Immature natural killer cell (primary cell): ENCODE results near the gene TTLL8. TPM values are rescaled to one million over a fixed set of nuclear protein-coding genes. Genes with fewer than 3 reads are reported as not detected.
A peak's percentile ranks its signal among the peaks of the same experiment; 100 is the strongest.
"Not testable (repeated sequence)": the region's sequence is repeated elsewhere in the genome, so short reads cannot be mapped to it uniquely, and the experiment has no call there.

ENCODE experiments used
- DNase-seq, 3 donors: peaks; one replicate each; pipeline ENCODE4 v3.0.0; 2022; ENCODE audit warnings: mixed read lengths in 1 of 3
- H3K27ac Mint-ChIP-seq, 6 donors: one replicate each; pipeline ENCODE4 v1.8.0; 2020; ENCODE audit warnings: mixed read lengths in 6 of 6, mild to moderate bottlenecking in 5 of 6, inconsistent platforms in 4 of 6, moderate library complexity in 3 of 6
- H3K27me3 Mint-ChIP-seq, 3 donors: one replicate each; pipeline ENCODE4 v1.8.0; 2020 to 2021; ENCODE audit warnings: low read depth in 3 of 3, mild to moderate bottlenecking in 3 of 3, mixed read lengths in 3 of 3, moderate library complexity in 3 of 3, inconsistent platforms in 1 of 3
- H3K36me3 Mint-ChIP-seq, 3 donors: one replicate each; pipeline ENCODE4 v1.8.0; 2020; ENCODE audit warnings: mixed read lengths in 3 of 3, inconsistent platforms in 2 of 3, mild to moderate bottlenecking in 2 of 3
- H3K4me1 Mint-ChIP-seq, 2 donors: one replicate each; pipeline ENCODE4 v1.8.0; 2020; ENCODE audit warnings: inconsistent platforms in 2 of 2, mild to moderate bottlenecking in 2 of 2, mixed read lengths in 2 of 2, moderate library complexity in 1 of 2
- H3K4me3 Mint-ChIP-seq, 5 donors: one replicate each; pipeline ENCODE4 v1.8.0; 2020; ENCODE audit warnings: mild to moderate bottlenecking in 5 of 5, mixed read lengths in 5 of 5, inconsistent platforms in 3 of 5, moderate library complexity in 3 of 5
- H3K9me3 Mint-ChIP-seq, 6 donors: one replicate each; pipeline ENCODE4 v1.8.0; 2020; ENCODE audit warnings: mild to moderate bottlenecking in 6 of 6, mixed read lengths in 6 of 6, inconsistent platforms in 4 of 6, moderate library complexity in 3 of 6
- polyA plus RNA-seq, 3 donors: library from polyadenylated mRNA; unstranded; fragments of 300-500 nt; fragmentation: Illumina TruSeq; gene quantifications; one replicate each; pipeline ENCODE4 v1.2.3, GENCODE V29; 2021

Gene TTLL8
- polyA plus RNA-seq, 3 donors from 2014 or later, result not detected

- H3K36me3 Mint-ChIP-seq, result peaks cover 0 to under 1% (median 0%) of the 10 kb centered on the region in 3 donors
- no peaks in the 10 kb centered on the region for H3K9me3 Mint-ChIP-seq
- no peak for DNase-seq
- no peak overlapping the region for H3K4me3 Mint-ChIP-seq
- H3K27ac Mint-ChIP-seq, result peak overlapping the region in 1 of 6 donors; percentile 61
- H3K4me1 Mint-ChIP-seq, result peaks cover 8 to 10% of the 10 kb centered on the region in 2 donors
- H3K27me3 Mint-ChIP-seq, result peaks cover 5 to 14% (median 6%) of the 10 kb centered on the region in 3 donors
Measured at GRCh38 chr22:50088096-50088495, 30.0 kb upstream of the TTLL8 start.

DNA sequence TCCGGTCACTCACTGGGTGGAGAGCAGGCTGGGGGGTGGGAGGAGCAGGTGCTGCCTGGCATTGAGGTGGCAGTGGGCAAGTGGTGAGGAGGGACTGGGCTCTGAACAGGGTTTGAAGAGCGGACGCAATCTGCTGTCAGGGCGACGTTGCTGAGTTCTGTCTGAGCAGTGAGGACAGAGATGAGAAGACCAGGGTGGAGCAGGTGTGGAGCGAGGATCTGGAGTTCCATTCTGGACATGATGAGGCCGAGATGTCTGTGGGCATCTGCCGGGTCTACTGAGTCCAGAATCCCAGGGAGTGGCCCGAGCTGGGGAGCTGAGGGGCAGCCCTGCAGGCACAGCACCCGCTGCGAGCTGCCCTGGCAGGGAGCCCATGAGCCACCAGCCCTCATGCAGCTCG, 29.5 kb upstream of the TTLL8 start:
- H3K36me3 Mint-ChIP-seq, result peaks cover 0 to 4% (median 0%) of the 10 kb centered on the region in 3 donors
- peak overlapping the region in 2 of 6 donors; percentile 61 to 80 for H3K27ac Mint-ChIP-seq
- H3K9me3 Mint-ChIP-seq, result no peaks in the 10 kb centered on the region
- peak overlapping the region in 2 of 5 donors; percentile 12 to 41 for H3K4me3 Mint-ChIP-seq
- no peak for DNase-seq
- peaks cover 8 to 14% (median 8%) of the 10 kb centered on the region in 3 donors for H3K27me3 Mint-ChIP-seq
- peaks cover 12 to 14% of the 10 kb centered on the region in 2 donors for H3K4me1 Mint-ChIP-seq

DNA sequence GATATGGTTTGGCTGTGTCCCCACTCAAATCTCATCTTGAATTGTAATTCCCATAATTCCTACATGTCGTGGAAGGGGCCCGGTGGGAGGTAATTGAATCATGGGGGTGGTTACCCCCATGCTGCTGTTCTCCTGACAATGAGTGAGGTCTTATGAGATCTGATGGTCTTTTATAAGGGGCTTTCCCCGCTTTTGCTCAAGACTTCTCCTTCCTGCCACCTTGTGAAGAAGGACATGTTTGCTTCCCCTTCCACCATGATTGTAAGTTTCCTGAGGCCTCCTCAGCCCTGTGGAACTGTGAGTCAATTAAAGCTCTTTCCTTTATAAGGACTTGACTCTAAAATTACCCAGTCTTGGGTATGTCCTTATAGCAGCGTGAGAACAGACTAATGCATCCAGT, 28.9 kb upstream of the TTLL8 start:
- not testable (repeated sequence) for H3K4me3 Mint-ChIP-seq, H3K36me3 Mint-ChIP-seq, DNase-seq, H3K27ac Mint-ChIP-seq, H3K9me3 Mint-ChIP-seq
- Mint-ChIP-seq H3K27me3 (peaks cover 8 to 14% (median 8%) of the 10 kb centered on the region in 3 donors), H3K4me1 (peaks cover 15 to 16% of the 10 kb centered on the region in 2 donors)

GRCh38 chr22:50086526-50086925, 28.4 kb upstream of the TTLL8 start:
- no peak overlapping the region for H3K4me3 Mint-ChIP-seq
- H3K4me1 Mint-ChIP-seq, result peaks cover 16 to 17% of the 10 kb centered on the region in 2 donors
- no peak overlapping the region for H3K27ac Mint-ChIP-seq
- no peak for DNase-seq
- no peaks in the 10 kb centered on the region for H3K9me3 Mint-ChIP-seq
- peaks cover 8 to 14% (median 10%) of the 10 kb centered on the region in 3 donors for H3K27me3 Mint-ChIP-seq
- peaks cover 0 to 4% (median 0%) of the 10 kb centered on the region in 3 donors for H3K36me3 Mint-ChIP-seq

DNA sequence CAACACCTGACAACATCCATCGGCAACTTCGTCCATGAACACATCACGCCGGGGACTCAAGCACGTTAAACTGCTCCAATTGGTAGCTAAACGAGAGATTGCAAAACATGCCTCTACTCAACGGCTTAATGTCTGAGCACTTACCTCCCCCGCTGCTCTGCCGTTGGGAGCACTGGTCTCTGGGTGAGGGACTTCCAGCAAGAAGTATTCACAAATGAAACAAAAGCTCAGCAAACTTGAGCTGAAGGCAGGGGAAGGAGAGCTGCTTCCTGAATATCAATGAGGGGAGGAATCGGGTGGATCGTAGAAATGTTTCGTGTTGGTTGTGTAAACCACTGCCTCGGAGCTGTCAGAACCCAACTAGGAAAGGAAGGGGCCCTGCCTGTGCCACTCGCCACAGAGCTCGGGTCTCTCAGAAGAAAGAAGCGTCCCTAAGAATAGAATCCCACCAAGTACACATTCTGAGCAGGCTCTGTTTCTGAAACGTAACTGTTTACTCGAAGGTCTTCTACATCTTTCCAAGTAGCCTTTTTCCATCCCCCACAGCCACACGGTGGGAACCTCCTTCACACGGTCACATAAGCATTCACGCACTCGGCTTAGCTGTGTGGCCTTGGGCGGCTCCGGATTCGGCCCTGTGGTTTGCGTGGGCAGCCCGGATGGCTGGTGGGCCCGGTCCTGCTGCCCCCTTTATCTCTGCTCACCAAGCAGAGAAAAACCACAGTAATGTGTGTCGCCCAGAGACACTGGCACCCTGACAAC, 27.3 kb upstream of the TTLL8 start, which contains the start of gene MLC1:
TSS of gene MLC1 (minus strand) at position 216 of the 762 bp plus-strand sequence. CDS start 524 bp downstream, outside the sequence.
- Mint-ChIP-seq H3K4me1 (peaks cover 16 to 17% of the 10 kb centered on the region in 2 donors), H3K27me3 (peaks cover 7 to 14% (median 10%) of the 10 kb centered on the region in 3 donors), H3K9me3 (no peaks in the 10 kb centered on the region), H3K27ac (no peak within 1 kb of the TSS), H3K4me3 (no peak within 1 kb of the TSS), H3K36me3 (peaks cover 0 to 4% (median 0%) of the 10 kb centered on the region in 3 donors)
- peak; percentile 79 to 84 (median 80) for DNase-seq

- Mint-ChIP-seq H3K27me3 (peaks cover 6 to 16% (median 10%) of the 10 kb centered on the region in 3 donors), H3K36me3 (peaks cover 0 to 7% (median 2%) of the 10 kb centered on the region in 3 donors), H3K4me3 (no peak overlapping the region), H3K4me1 (peaks cover 16 to 23% of the 10 kb centered on the region in 2 donors), H3K27ac (no peak overlapping the region), H3K9me3 (no peaks in the 10 kb centered on the region)
- DNase-seq, result peak; percentile 24 to 29 (median 28)
Measured at GRCh38 chr22:50084614-50085021, 26.5 kb upstream of the TTLL8 start.

DNA sequence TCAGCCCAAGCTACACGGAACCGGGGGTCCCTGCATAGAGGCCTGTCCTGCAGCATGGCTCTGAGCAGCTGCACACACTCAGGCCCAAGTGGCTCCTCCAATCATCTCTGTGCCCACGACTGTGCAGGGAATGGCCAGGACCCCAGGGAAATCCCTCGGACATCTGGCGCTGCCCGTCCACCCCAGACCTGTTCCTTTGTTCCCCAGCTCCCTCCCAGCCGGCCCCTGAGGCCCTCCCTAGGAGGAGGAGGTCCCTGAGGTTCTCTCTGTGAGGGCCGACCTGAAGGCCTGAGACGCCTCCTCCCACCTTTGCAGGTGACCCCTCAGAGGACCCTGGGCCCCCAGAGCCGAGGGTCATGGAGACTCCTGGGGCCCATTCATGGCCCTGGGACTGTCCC, 26.0 kb upstream of the TTLL8 start:
- no peaks in the 10 kb centered on the region for H3K9me3 Mint-ChIP-seq
- no peak for DNase-seq
- H3K4me3 Mint-ChIP-seq, result no peak overlapping the region
- peaks cover 0 to 10% (median 6%) of the 10 kb centered on the region in 3 donors for H3K36me3 Mint-ChIP-seq
- H3K4me1 Mint-ChIP-seq, result peaks cover 16 to 20% of the 10 kb centered on the region in 2 donors
- H3K27ac Mint-ChIP-seq, result no peak overlapping the region
- H3K27me3 Mint-ChIP-seq, result peaks cover 6 to 16% (median 7%) of the 10 kb centered on the region in 3 donors

- peak overlapping the region in 5 of 6 donors; percentile 75 to 91 (median 88) for H3K27ac Mint-ChIP-seq
- peak overlapping the region in 2 of 5 donors; percentile 71 to 79 for H3K4me3 Mint-ChIP-seq
- no peaks in the 10 kb centered on the region for H3K9me3 Mint-ChIP-seq
- peaks cover 16 to 20% of the 10 kb centered on the region in 2 donors for H3K4me1 Mint-ChIP-seq
- peaks cover 5 to 16% (median 6%) of the 10 kb centered on the region in 3 donors for H3K27me3 Mint-ChIP-seq
- DNase-seq, result no peak
- peaks cover 0 to 10% (median 6%) of the 10 kb centered on the region in 3 donors for H3K36me3 Mint-ChIP-seq
Measured at GRCh38 chr22:50083462-50084079, 25.5 kb upstream of the TTLL8 start.

GRCh38 chr22:50082961-50083461, 24.9 kb upstream of the TTLL8 start:
- Mint-ChIP-seq H3K4me3 (peak overlapping the region in 2 of 5 donors; percentile 71 to 79), H3K9me3 (no peaks in the 10 kb centered on the region), H3K4me1 (peaks cover 16 to 20% of the 10 kb centered on the region in 2 donors), H3K36me3 (peaks cover 0 to 13% (median 10%) of the 10 kb centered on the region in 3 donors), H3K27me3 (peaks cover 5 to 16% (median 6%) of the 10 kb centered on the region in 3 donors), H3K27ac (peak overlapping the region; percentile 68 to 91 (median 84))
- no peak for DNase-seq

- Mint-ChIP-seq H3K27ac (peak overlapping the region in 3 of 6 donors; percentile 73 to 81 (median 75)), H3K4me3 (peak overlapping the region in 2 of 5 donors; percentile 71 to 79), H3K27me3 (peaks cover 5 to 11% (median 6%) of the 10 kb centered on the region in 3 donors), H3K9me3 (no peaks in the 10 kb centered on the region), H3K4me1 (peaks cover 14 to 20% of the 10 kb centered on the region in 2 donors), H3K36me3 (peaks cover 0 to 13% (median 10%) of the 10 kb centered on the region in 3 donors)
- no peak for DNase-seq
Measured at GRCh38 chr22:50082197-50082715, 24.2 kb upstream of the TTLL8 start.

- Mint-ChIP-seq H3K9me3 (no peaks in the 10 kb centered on the region), H3K36me3 (peaks cover 1 to 14% (median 11%) of the 10 kb centered on the region in 3 donors), H3K27me3 (peaks cover 5 to 9% (median 6%) of the 10 kb centered on the region in 3 donors), H3K4me1 (peaks cover 14 to 21% of the 10 kb centered on the region in 2 donors), H3K4me3 (peak overlapping the region in 3 of 5 donors; percentile 53 to 68 (median 63)), H3K27ac (peak overlapping the region in 4 of 6 donors; percentile 17 to 71 (median 64))
- no peak for DNase-seq
Measured at GRCh38 chr22:50081426-50082196, 23.5 kb upstream of the TTLL8 start.

DNA sequence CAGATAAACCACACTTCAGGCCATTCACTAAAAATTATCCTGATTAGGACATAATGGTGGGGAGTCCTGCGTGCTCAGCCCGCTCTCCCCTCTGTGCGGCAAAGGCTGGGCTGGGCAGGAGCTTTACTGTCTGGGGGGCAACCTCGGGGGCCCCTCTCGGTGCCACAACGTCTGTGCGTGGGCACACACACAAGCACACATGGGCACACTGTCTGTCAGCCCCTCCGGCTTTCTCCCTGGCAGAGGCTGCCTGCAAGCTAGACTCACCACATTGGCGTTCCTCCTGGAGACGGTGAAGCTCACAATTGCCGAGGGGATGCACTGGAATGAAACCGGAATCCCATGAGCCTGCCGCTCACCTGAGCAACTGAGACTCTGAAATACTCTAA, 22.0 kb upstream of the TTLL8 start:
- no peak for DNase-seq
- Mint-ChIP-seq H3K9me3 (peaks cover 0 to 3% (median 0%) of the 10 kb centered on the region in 6 donors), H3K4me1 (peaks cover 14 to 32% of the 10 kb centered on the region in 2 donors), H3K27me3 (peaks cover 5 to 6% (median 5%) of the 10 kb centered on the region in 3 donors), H3K36me3 (peaks cover 11 to 22% (median 21%) of the 10 kb centered on the region in 3 donors), H3K27ac (no peak overlapping the region), H3K4me3 (no peak overlapping the region)

- H3K27me3 Mint-ChIP-seq, result peaks cover 4 to 5% (median 5%) of the 10 kb centered on the region in 3 donors
Measured at GRCh38 chr22:50078761-50079160, 20.7 kb upstream of the TTLL8 start.

More at GRCh38 chr22:50078761-50079160, 20.7 kb upstream of the TTLL8 start:
- Mint-ChIP-seq H3K36me3 (peaks cover 11 to 22% (median 21%) of the 10 kb centered on the region in 3 donors), H3K9me3 (peaks cover 0 to 3% (median 0%) of the 10 kb centered on the region in 6 donors), H3K27ac (no peak overlapping the region), H3K4me3 (no peak overlapping the region), H3K4me1 (peaks cover 14 to 32% of the 10 kb centered on the region in 2 donors)
- no peak for DNase-seq
